HepG2 (cell line): ENCODE results near the gene NSMCE1. TPM values are rescaled to one million over a fixed set of nuclear protein-coding genes. Genes with fewer than 3 reads are reported as not detected.

ENCODE experiments used
- BRCA1 ChIP-seq: sonication (generic); formaldehyde crosslinking; IDR thresholded peaks from 2 replicates; pipeline ENCODE4 v1.4.0; 2020; ENCODE audit warnings: missing genetic modification reagents
- CERS6 ChIP-seq: sonication (generic); formaldehyde crosslinking; IDR thresholded peaks from 2 replicates; pipeline ENCODE4 v1.5.0; 2020; ENCODE audit warnings: missing genetic modification reagents
- EED ChIP-seq: sonication (generic); formaldehyde crosslinking; IDR thresholded peaks from 2 replicates; pipeline ENCODE4 v1.5.0; 2020; ENCODE audit warnings: mild to moderate bottlenecking, missing genetic modification reagents
- HDAC6 ChIP-seq: fragments of 200-600 bp; sonication (generic); IDR thresholded peaks from 2 replicates; pipeline ENCODE4 v1.7.0; 2017; ENCODE audit warnings: mild to moderate bottlenecking, antibody characterized with exemption, low read length, low read depth
- HOXA7 ChIP-seq: sonication (generic); formaldehyde crosslinking; IDR thresholded peaks from 2 replicates; pipeline ENCODE4 v1.8.1; 2022; ENCODE audit warnings: mild to moderate bottlenecking, missing genetic modification reagents, moderate library complexity
- POLR2G ChIP-seq: fragments of 200-400 bp; formaldehyde crosslinking; IDR thresholded peaks from 2 replicates; pipeline ENCODE4 v1.6.1; 2018; ENCODE audit warnings: mild to moderate bottlenecking, low read depth, low read length, moderate library complexity
- RFXANK ChIP-seq: IDR thresholded peaks from 2 replicates; pipeline ENCODE4 v1.6.1; 2016
- SP2 ChIP-seq: sonication (generic); formaldehyde crosslinking; IDR thresholded peaks from 2 replicates; pipeline ENCODE4 v1.5.1; 2020; ENCODE audit warnings: mild to moderate bottlenecking, missing genetic modification reagents
- ZNF232 ChIP-seq: sonication (generic); formaldehyde crosslinking; IDR thresholded peaks from 2 replicates; pipeline ENCODE4 v1.4.0; 2020; ENCODE audit warnings: missing genetic modification reagents, borderline replicate concordance
- ZNF276 ChIP-seq: sonication (generic); formaldehyde crosslinking; IDR thresholded peaks from 2 replicates; pipeline ENCODE4 v1.4.0; 2020; ENCODE audit warnings: mild to moderate bottlenecking, low read depth, missing genetic modification reagents
- ZNF839 ChIP-seq: sonication (generic); formaldehyde crosslinking; IDR thresholded peaks from 2 replicates; pipeline ENCODE4 v1.4.0; 2020; ENCODE audit warnings: missing genetic modification reagents, mild to moderate bottlenecking, borderline replicate concordance
- polyA plus RNA-seq, 8 experiments: library from polyadenylated mRNA; depleted of rRNA in 3 of 8; stranded (reverse) in 7 of 8; unstranded in 1 of 8; fragments of >200 nt; fragmentation: Illumina TruSeq in 4 of 8; extraction: Trizol in 4 of 8; gene quantifications; 2 replicates each; pipeline versions ENCODE4 v1.2.1 to v1.2.3, GENCODE V29; 2011 to 2016; ENCODE audit warnings: low read depth in 4 of 8, missing spikeins in 1 of 8, mixed read lengths in 1 of 8; ENCODE audit not compliant: insufficient read depth in 1 of 8
- total RNA-seq, 5 experiments: library from RNA; depleted of rRNA; stranded (reverse); fragments of >200 nt; fragmentation: Illumina TruSeq; extraction: Trizol; gene quantifications; 2 replicates each; pipeline ENCODE4 v1.2.3, GENCODE V29; 2016; ENCODE audit warnings: low read depth in 1 of 5
- TF ChIP-seq, protein P1 (sequence below): sonication (generic); formaldehyde crosslinking; IDR thresholded peaks from 2 replicates; pipeline ENCODE4 v1.5.1; 2020; ENCODE audit warnings: mild to moderate bottlenecking, missing genetic modification reagents, moderate library complexity
- TF ChIP-seq, protein P2 (sequence below): fragments of 450-650 bp; IDR thresholded peaks from 2 replicates; pipeline ENCODE4 v1.6.1; 2017; ENCODE audit warnings: mild to moderate bottlenecking
- TF ChIP-seq, protein P3 (sequence below): sonication (generic); formaldehyde crosslinking; IDR thresholded peaks from 2 replicates; pipeline ENCODE4 v1.5.0; 2020; ENCODE audit warnings: missing genetic modification reagents

The NSMCE1 gene
- total and polyA plus RNA-seq, 2 of the 13 experiments (the other 11 are each of a cell fraction or from before 2014, with no cell fraction given): 42.7 to 52.9 TPM

- no peak for TF ChIP-seq ZNF276 (CRISPR knock-in tag)
- no peak for TF ChIP-seq RFXANK (CRISPR knock-in tag)
- TF ChIP-seq, protein P1, sequence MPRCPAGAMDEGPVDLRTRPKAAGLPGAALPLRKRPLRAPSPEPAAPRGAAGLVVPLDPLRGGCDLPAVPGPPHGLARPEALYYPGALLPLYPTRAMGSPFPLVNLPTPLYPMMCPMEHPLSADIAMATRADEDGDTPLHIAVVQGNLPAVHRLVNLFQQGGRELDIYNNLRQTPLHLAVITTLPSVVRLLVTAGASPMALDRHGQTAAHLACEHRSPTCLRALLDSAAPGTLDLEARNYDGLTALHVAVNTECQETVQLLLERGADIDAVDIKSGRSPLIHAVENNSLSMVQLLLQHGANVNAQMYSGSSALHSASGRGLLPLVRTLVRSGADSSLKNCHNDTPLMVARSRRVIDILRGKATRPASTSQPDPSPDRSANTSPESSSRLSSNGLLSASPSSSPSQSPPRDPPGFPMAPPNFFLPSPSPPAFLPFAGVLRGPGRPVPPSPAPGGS (CRISPR knock-in tag): peak; percentile 36; the same call in 1 of the 2 replicates
- no peak for TF ChIP-seq ZNF839
- peak; percentile 88; the same call in 1 of the 2 replicates for TF ChIP-seq ZNF232
- no peak for TF ChIP-seq EED (CRISPR knock-in tag)
- TF ChIP-seq, protein P2, sequence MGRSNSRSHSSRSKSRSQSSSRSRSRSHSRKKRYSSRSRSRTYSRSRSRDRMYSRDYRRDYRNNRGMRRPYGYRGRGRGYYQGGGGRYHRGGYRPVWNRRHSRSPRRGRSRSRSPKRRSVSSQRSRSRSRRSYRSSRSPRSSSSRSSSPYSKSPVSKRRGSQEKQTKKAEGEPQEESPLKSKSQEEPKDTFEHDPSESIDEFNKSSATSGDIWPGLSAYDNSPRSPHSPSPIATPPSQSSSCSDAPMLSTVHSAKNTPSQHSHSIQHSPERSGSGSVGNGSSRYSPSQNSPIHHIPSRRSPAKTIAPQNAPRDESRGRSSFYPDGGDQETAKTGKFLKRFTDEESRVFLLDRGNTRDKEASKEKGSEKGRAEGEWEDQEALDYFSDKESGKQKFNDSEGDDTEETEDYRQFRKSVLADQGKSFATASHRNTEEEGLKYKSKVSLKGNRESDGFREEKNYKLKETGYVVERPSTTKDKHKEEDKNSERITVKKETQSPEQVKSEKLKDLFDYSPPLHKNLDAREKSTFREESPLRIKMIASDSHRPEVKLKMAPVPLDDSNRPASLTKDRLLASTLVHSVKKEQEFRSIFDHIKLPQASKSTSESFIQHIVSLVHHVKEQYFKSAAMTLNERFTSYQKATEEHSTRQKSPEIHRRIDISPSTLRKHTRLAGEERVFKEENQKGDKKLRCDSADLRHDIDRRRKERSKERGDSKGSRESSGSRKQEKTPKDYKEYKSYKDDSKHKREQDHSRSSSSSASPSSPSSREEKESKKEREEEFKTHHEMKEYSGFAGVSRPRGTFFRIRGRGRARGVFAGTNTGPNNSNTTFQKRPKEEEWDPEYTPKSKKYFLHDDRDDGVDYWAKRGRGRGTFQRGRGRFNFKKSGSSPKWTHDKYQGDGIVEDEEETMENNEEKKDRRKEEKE: no peak
- no peak for TF ChIP-seq HOXA7 (CRISPR knock-in tag)
- TF ChIP-seq SP2 (CRISPR knock-in tag): no peak
- TF ChIP-seq POLR2G: no peak; the same call in 1 of the 2 replicates
- TF ChIP-seq, protein P3, sequence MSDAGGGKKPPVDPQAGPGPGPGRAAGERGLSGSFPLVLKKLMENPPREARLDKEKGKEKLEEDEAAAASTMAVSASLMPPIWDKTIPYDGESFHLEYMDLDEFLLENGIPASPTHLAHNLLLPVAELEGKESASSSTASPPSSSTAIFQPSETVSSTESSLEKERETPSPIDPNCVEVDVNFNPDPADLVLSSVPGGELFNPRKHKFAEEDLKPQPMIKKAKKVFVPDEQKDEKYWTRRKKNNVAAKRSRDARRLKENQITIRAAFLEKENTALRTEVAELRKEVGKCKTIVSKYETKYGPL: no peak
- 0 out of 2 replicates have a peak, but pooled peaks have one; percentile 50 for TF ChIP-seq BRCA1 (CRISPR knock-in tag)
- TF ChIP-seq HDAC6: no peak
- TF ChIP-seq CERS6 (CRISPR knock-in tag): no peak
Measured at GRCh38 chr16:27273670-27274423, 5.3 kb upstream of the NSMCE1 start (continued).
